Keratinocyte (primary cell): ENCODE results near the gene LTBR. TPM values are rescaled to one million over a fixed set of nuclear protein-coding genes. Genes with fewer than 3 reads are reported as not detected.

Experiments used
- DNase-seq: peaks from one replicate; pipeline ENCODE4 v3.0.0-alpha.2; 2011; ENCODE audit warnings: low read depth, missing footprints, low spot score
- FAIRE-seq: peaks from 2 replicates; lab custom pipeline; 2011; peaks lifted over from hg19 to GRCh38; lab: Jason Lieb, UNC
- H2AFZ ChIP-seq: 2 replicates; pipeline ENCODE4 v1.6.0; 2012; ENCODE audit warnings: low read length, control low read depth, inconsistent platforms; ENCODE audit not compliant: control insufficient read depth
- H3K27ac ChIP-seq: 2 replicates; pipeline ENCODE4 v1.5.1; 2011; ENCODE audit warnings: low read length; ENCODE audit not compliant: control insufficient read depth, insufficient read depth
- H3K27me3 ChIP-seq: 3 replicates; pipeline ENCODE4 v1.6.0; 2011; ENCODE audit warnings: low read length; ENCODE audit not compliant: control insufficient read depth, insufficient read depth; ENCODE audit errors: extremely low read depth
- H3K36me3 ChIP-seq, 2 experiments: 2 replicates in 1 of 2; 3 replicates in 1 of 2; pipeline ENCODE4 v1.5.1; 2011; ENCODE audit warnings: low read length in 2 of 2, mild to moderate bottlenecking in 1 of 2; ENCODE audit not compliant: control insufficient read depth in 2 of 2, insufficient read depth in 2 of 2; ENCODE audit errors: extremely low read depth in 1 of 2
- H3K4me1 ChIP-seq: 3 replicates; pipeline ENCODE4 v1.5.1; 2011; ENCODE audit warnings: low read length; ENCODE audit not compliant: control insufficient read depth, insufficient read depth; ENCODE audit errors: extremely low read depth
- H3K4me2 ChIP-seq: 3 replicates; pipeline ENCODE4 v1.6.0; 2011; ENCODE audit warnings: low read depth, low read length; ENCODE audit not compliant: control insufficient read depth, insufficient read depth; ENCODE audit errors: extremely low read depth
- H3K4me3 ChIP-seq, 3 experiments: fragments of 200-600 bp in 1 of 3; sonication (generic) in 1 of 3; 2 replicates in 2 of 3; 3 replicates in 1 of 3; pipeline ENCODE4 v1.5.1; 2011 to 2016; ENCODE audit warnings: low read length in 3 of 3, mild to moderate bottlenecking in 3 of 3, control low read depth in 2 of 3, inconsistent platforms in 1 of 3, low read depth in 1 of 3, mixed read lengths in 1 of 3, mixed run types in 1 of 3, moderate library complexity in 1 of 3; ENCODE audit not compliant: control insufficient read depth in 2 of 3, insufficient read depth in 2 of 3; ENCODE audit errors: extremely low read depth in 1 of 3
- H3K79me2 ChIP-seq: 2 replicates; pipeline ENCODE4 v1.6.0; 2012; ENCODE audit warnings: low read length; ENCODE audit not compliant: control insufficient read depth, insufficient read depth
- H3K9ac ChIP-seq: 3 replicates; pipeline ENCODE4 v1.6.0; 2011; ENCODE audit warnings: low read length; ENCODE audit not compliant: control insufficient read depth, insufficient read depth; ENCODE audit errors: extremely low read depth
- H3K9me1 ChIP-seq: 3 replicates; pipeline ENCODE4 v1.6.0; 2011; ENCODE audit warnings: low read length; ENCODE audit not compliant: control insufficient read depth, insufficient read depth; ENCODE audit errors: extremely low read depth
- H3K9me3 ChIP-seq: 2 replicates; pipeline ENCODE4 v1.5.1; 2012; ENCODE audit warnings: low read depth, low read length; ENCODE audit not compliant: control insufficient read depth
- H4K20me1 ChIP-seq: 3 replicates; pipeline ENCODE4 v1.6.0; 2011; ENCODE audit warnings: low read length; ENCODE audit not compliant: control insufficient read depth, insufficient read depth; ENCODE audit errors: extremely low read depth
- CTCF ChIP-seq, 3 experiments: IDR thresholded peaks in 1 of 3; conservative IDR thresholded peaks in 1 of 3; optimal IDR thresholded peaks in 1 of 3; 2 replicates in 2 of 3; 3 replicates in 1 of 3; pipeline versions ENCODE3 to v1.5.1; 2011; ENCODE audit warnings: low read length in 3 of 3, mild to moderate bottlenecking in 3 of 3, moderate library complexity in 2 of 3, control low read depth in 1 of 3, inconsistent platforms in 1 of 3; ENCODE audit not compliant: insufficient read depth in 2 of 3; ENCODE audit errors: extremely low read depth in 1 of 3
- EZH2 ChIP-seq: IDR thresholded peaks from one replicate; pipeline ENCODE4 v1.6.1; 2012; ENCODE audit warnings: inconsistent platforms, mild to moderate bottlenecking, low read length, moderate library complexity
- dilution Hi-C: fragments of 300-500 bp; cut with MboI; formaldehyde crosslinking; loops from one replicate; pipeline ENCODE4 v1.7.0; 2020; ENCODE audit warnings: low sequenced_read_pairs; ENCODE audit not compliant: extremely low pct_ligation_motif_present
- polyA plus RNA-seq, 5 experiments: library from polyadenylated mRNA; depleted of rRNA in 3 of 5; stranded (reverse) in 3 of 5; stranded (forward) in 1 of 5; unstranded in 1 of 5; fragments of >200 nt; gene quantifications; 1 replicate in 1 of 5; 2 replicates in 3 of 5; 3 replicates in 1 of 5; pipeline versions ENCODE4 v1.2.1 to v1.2.3, GENCODE V29; 2011 to 2012; ENCODE audit warnings: missing spikeins in 2 of 5, low read depth in 1 of 5, low replicate concordance in 1 of 5

The LTBR gene
- polyA plus RNA-seq, 1 donor (not counting 4 experiments of a cell fraction or from before 2014, with no cell fraction given) = 42.7 TPM

GRCh38 chr12:6418796-6419195, 34.8 kb downstream of the LTBR start:
- no peaks in the 10 kb centered on the region for H3K4me1 ChIP-seq
- no peaks in the 10 kb centered on the region for H3K79me2 ChIP-seq
- H3K9me3 ChIP-seq = no peaks in the 10 kb centered on the region
- no peaks in the 10 kb centered on the region for H3K27me3 ChIP-seq
- no peak for DNase-seq
- H4K20me1 ChIP-seq = no peaks in the 10 kb centered on the region
- dilution Hi-C loops = no loop called here
- no peak overlapping the region for H3K4me2 ChIP-seq
- peaks cover 0 to 7% of the 10 kb centered on the region in 2 experiments for H3K36me3 ChIP-seq
- H3K4me3 ChIP-seq = no peak overlapping the region
- no peaks in the 10 kb centered on the region for H3K9me1 ChIP-seq
- no peak for FAIRE-seq
- no peak for TF ChIP-seq CTCF (optimal IDR thresholded peaks at IDR 0.05 in 1 of 3, IDR thresholded peaks at IDR 0.05 in 1 of 3, conservative IDR thresholded peaks at IDR 0.05 in 1 of 3; ENCODE audit: extremely low read depth in 1 of 3, insufficient read depth in 2 of 3, low read length in 3 of 3)
- TF ChIP-seq EZH2 = no peak
- no peak overlapping the region for H2AFZ ChIP-seq
- H3K9ac ChIP-seq = no peak overlapping the region
- H3K27ac ChIP-seq = no peak overlapping the region

DNA sequence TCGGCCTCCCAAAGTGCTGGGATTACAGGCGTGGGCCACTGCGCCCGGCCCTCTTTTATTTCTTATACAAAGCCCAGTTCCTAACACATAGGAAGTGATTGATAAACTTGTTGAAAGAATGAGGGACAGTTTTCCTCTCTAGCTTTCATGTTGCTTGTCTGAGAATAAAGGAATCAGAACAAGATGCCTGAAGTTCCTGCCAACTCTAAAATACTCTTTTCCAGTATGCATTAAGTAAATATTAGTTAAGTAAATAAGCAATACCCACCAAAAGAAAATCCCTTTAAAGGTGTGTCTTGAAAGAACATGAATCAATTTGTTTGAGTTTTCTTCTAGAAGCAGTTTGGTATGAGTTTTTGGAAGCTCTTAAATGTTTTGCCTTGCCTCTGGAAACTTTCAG, 36.4 kb downstream of the LTBR start:
- Histone ChIP-seq H3K27me3 (no peaks in the 10 kb centered on the region), H3K4me2 (no peak overlapping the region), H3K9me3 (no peaks in the 10 kb centered on the region), H3K27ac (no peak overlapping the region), H3K9ac (no peak overlapping the region), H4K20me1 (no peaks in the 10 kb centered on the region), H3K4me1 (no peaks in the 10 kb centered on the region), H3K36me3 (peaks cover 0 to 3% of the 10 kb centered on the region in 2 experiments), H2AFZ (no peak overlapping the region), H3K79me2 (no peaks in the 10 kb centered on the region), H3K4me3 (no peak overlapping the region), H3K9me1 (no peaks in the 10 kb centered on the region)
- DNase-seq (no peak), FAIRE-seq (no peak)
- dilution Hi-C loops = no loop called here
- TF ChIP-seq EZH2 (no peak), CTCF (optimal IDR thresholded peaks at IDR 0.05 in 1 of 3, IDR thresholded peaks at IDR 0.05 in 1 of 3, conservative IDR thresholded peaks at IDR 0.05 in 1 of 3; ENCODE audit: extremely low read depth in 1 of 3, insufficient read depth in 2 of 3, low read length in 3 of 3) (no peak)
